T-helper 2 cell treated with Interferon-gamma antibody and Interleukin-4, amounts not matched to agents 5 μg/mL and 100 μg/mL, for 36 hours (primary cell): ENCODE measurements around the gene PIN1.

ENCODE experiments used
- DNase-seq: peaks from one replicate; pipeline ENCODE4 v3.0.0; 2021; ENCODE audit warnings: low spot score
- H3K27ac Mint-ChIP-seq: one replicate; pipeline ENCODE4 v1.8.0; 2021; ENCODE audit warnings: mild to moderate bottlenecking, mixed read lengths
- H3K27me3 Mint-ChIP-seq: one replicate; pipeline ENCODE4 v1.8.0; 2021; ENCODE audit warnings: low read depth, mixed read lengths
- H3K36me3 Mint-ChIP-seq: one replicate; pipeline ENCODE4 v1.8.0; 2021; ENCODE audit warnings: low read depth, mixed read lengths
- H3K4me1 Mint-ChIP-seq: one replicate; pipeline ENCODE4 v1.8.0; 2021; ENCODE audit warnings: low read depth, mixed read lengths
- H3K4me3 Mint-ChIP-seq: one replicate; pipeline ENCODE4 v1.8.0; 2022; ENCODE audit warnings: mild to moderate bottlenecking, moderate library complexity, mixed read lengths
- H3K9me3 Mint-ChIP-seq: one replicate; pipeline ENCODE4 v1.8.0; 2021; ENCODE audit warnings: mixed read lengths

The PIN1 gene

GRCh38 chr19:9872618-9873242 is 37.6 kb downstream of the PIN1 start:
- no peaks in the 10 kb centered on the region for H3K27me3 Mint-ChIP-seq
- H3K36me3 Mint-ChIP-seq: no peaks in the 10 kb centered on the region
- DNase-seq: no peak
- no peak overlapping the region for H3K27ac Mint-ChIP-seq
- no peaks in the 10 kb centered on the region for H3K9me3 Mint-ChIP-seq
- H3K4me1 Mint-ChIP-seq: no peaks in the 10 kb centered on the region
- no peak overlapping the region for H3K4me3 Mint-ChIP-seq

- DNase-seq: no peak
- no peaks in the 10 kb centered on the region for H3K4me1 Mint-ChIP-seq
- no peaks in the 10 kb centered on the region for H3K27me3 Mint-ChIP-seq
- no peak overlapping the region for H3K27ac Mint-ChIP-seq
- H3K4me3 Mint-ChIP-seq: no peak overlapping the region
- H3K9me3 Mint-ChIP-seq: no peaks in the 10 kb centered on the region
- no peaks in the 10 kb centered on the region for H3K36me3 Mint-ChIP-seq
These were observed 40.0 kb downstream of the PIN1 start for GRCh38 chr19:9875031-9875627.

- DNase-seq: no peak
- no peaks in the 10 kb centered on the region for H3K4me1 Mint-ChIP-seq
- H3K27me3 Mint-ChIP-seq: no peaks in the 10 kb centered on the region
- H3K9me3 Mint-ChIP-seq: no peaks in the 10 kb centered on the region
- no peak overlapping the region for H3K4me3 Mint-ChIP-seq
- no peak overlapping the region for H3K27ac Mint-ChIP-seq
- no peaks in the 10 kb centered on the region for H3K36me3 Mint-ChIP-seq
These were observed 40.7 kb downstream of the PIN1 start for GRCh38 chr19:9875796-9876195.

GRCh38 chr19:9877780-9878510 is 42.8 kb downstream of the PIN1 start:
- H3K4me1 Mint-ChIP-seq: no peaks in the 10 kb centered on the region
- no peak overlapping the region for H3K4me3 Mint-ChIP-seq
- no peaks in the 10 kb centered on the region for H3K9me3 Mint-ChIP-seq
- no peaks in the 10 kb centered on the region for H3K36me3 Mint-ChIP-seq
- no peak for DNase-seq
- no peaks in the 10 kb centered on the region for H3K27me3 Mint-ChIP-seq
- H3K27ac Mint-ChIP-seq: no peak overlapping the region

- no peaks in the 10 kb centered on the region for H3K27me3 Mint-ChIP-seq
- H3K4me3 Mint-ChIP-seq: no peak overlapping the region
- H3K27ac Mint-ChIP-seq: no peak overlapping the region
These were observed 43.5 kb downstream of the PIN1 start for GRCh38 chr19:9878511-9879196.

GRCh38 chr19:9881720-9882119 is 46.6 kb downstream of the PIN1 start:
- Mint-ChIP-seq H3K9me3 (no peaks in the 10 kb centered on the region), H3K4me1 (no peaks in the 10 kb centered on the region), H3K4me3 (no peak overlapping the region), H3K27me3 (no peaks in the 10 kb centered on the region), H3K27ac (no peak overlapping the region), H3K36me3 (no peaks in the 10 kb centered on the region)
- DNase-seq: no peak

More at GRCh38 chr19:9878511-9879196, 43.5 kb downstream of the PIN1 start:
- H3K36me3 Mint-ChIP-seq: no peaks in the 10 kb centered on the region
- DNase-seq: no peak
- H3K4me1 Mint-ChIP-seq: no peaks in the 10 kb centered on the region
- no peaks in the 10 kb centered on the region for H3K9me3 Mint-ChIP-seq

- DNase-seq: no peak
- no peaks in the 10 kb centered on the region for H3K9me3 Mint-ChIP-seq
- no peak overlapping the region for H3K4me3 Mint-ChIP-seq
- peaks cover 2% of the 10 kb centered on the region for H3K27me3 Mint-ChIP-seq
- no peaks in the 10 kb centered on the region for H3K36me3 Mint-ChIP-seq
- H3K4me1 Mint-ChIP-seq: no peaks in the 10 kb centered on the region
- H3K27ac Mint-ChIP-seq: no peak overlapping the region
These were observed 48.2 kb downstream of the PIN1 start for GRCh38 chr19:9883231-9883758.

GRCh38 chr19:9883764-9884163 is 48.6 kb downstream of the PIN1 start:
- Mint-ChIP-seq H3K4me3 (no peak overlapping the region), H3K9me3 (no peaks in the 10 kb centered on the region), H3K27me3 (peaks cover 2% of the 10 kb centered on the region), H3K27ac (no peak overlapping the region), H3K4me1 (no peaks in the 10 kb centered on the region), H3K36me3 (no peaks in the 10 kb centered on the region)
- DNase-seq: no peak

- Mint-ChIP-seq H3K27me3 (peaks cover 2% of the 10 kb centered on the region), H3K27ac (no peak overlapping the region)
These were observed 50.0 kb downstream of the PIN1 start for GRCh38 chr19:9885077-9885552.

GRCh38 chr19:9891609-9892373 is 56.7 kb downstream of the PIN1 start:
- Mint-ChIP-seq H3K27me3 (peaks cover 2% of the 10 kb centered on the region), H3K9me3 (no peaks in the 10 kb centered on the region), H3K4me3 (no peak overlapping the region), H3K4me1 (no peaks in the 10 kb centered on the region), H3K27ac (no peak overlapping the region), H3K36me3 (no peaks in the 10 kb centered on the region)
- no peak for DNase-seq

More at GRCh38 chr19:9885077-9885552, 50.0 kb downstream of the PIN1 start:
- DNase-seq: no peak
- H3K4me1 Mint-ChIP-seq: no peaks in the 10 kb centered on the region
- H3K9me3 Mint-ChIP-seq: no peaks in the 10 kb centered on the region
- no peak overlapping the region for H3K4me3 Mint-ChIP-seq
- H3K36me3 Mint-ChIP-seq: no peaks in the 10 kb centered on the region
